RPMI8226 (cell line): Measurements from ENCODE around the gene MMD.
"Not testable (repeated sequence)": the region's sequence is repeated elsewhere in the genome, so short reads cannot be mapped to it uniquely, and the experiment has no call there.

Experiments
- DNase-seq: peaks from one replicate; pipeline ENCODE4 v3.0.0-alpha.2; 2015

MMD gene

DNA sequence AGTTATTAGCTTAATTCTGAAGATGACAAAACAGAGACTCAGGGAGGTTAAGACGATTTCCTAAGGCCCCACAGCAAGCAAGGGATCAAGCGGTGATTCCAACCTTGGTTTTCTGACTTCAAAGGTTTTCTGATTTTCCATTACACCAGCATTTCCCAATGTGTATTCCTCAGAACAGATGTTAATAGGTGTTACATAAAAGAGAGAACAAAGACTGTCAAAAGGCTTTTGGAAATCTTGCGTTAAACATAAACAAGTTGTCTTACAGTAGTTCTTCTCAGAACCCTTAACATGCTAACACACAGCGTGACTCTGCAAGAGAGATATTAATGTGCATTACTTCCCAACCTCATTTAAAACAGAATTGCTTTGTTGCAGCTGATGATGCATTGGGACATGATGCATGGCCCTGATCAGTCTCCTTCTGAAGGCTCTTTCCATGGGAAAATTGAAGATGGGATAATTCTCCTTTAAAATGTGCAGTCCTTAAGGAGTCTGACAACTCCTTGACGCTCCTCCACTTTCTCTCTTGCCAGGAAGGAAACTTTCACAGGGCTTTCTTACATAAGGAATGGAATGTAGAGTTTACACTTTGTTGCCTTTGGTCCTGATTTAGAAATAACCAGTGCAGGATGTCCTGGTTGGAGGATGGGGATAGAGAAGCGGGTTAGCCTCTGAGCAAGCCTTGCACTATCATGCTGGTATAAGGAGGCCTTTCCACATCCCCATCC, 21.5 kb upstream of the MMD start:
- no peak for DNase-seq

DNA sequence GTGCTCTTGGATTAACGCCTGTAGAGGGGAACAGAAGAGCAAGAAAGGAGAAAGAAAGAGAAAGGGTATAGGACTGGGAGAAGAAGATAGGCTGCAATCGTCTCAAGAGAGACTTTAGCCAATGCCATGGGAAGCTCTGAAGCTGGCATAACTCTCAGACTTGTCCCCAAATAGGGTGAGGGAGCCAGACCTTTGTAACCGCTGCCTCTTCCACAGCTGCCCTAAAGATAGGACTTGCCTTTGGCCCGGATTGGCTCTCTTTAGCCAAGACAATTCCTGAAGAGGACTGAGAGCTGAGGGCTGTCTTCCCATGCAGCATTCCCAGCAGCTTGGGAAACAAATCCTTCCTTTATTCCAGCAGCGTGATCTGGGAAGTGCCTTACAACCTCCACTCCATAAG, 20.8 kb upstream of the MMD start:
- DNase-seq: no peak

DNA sequence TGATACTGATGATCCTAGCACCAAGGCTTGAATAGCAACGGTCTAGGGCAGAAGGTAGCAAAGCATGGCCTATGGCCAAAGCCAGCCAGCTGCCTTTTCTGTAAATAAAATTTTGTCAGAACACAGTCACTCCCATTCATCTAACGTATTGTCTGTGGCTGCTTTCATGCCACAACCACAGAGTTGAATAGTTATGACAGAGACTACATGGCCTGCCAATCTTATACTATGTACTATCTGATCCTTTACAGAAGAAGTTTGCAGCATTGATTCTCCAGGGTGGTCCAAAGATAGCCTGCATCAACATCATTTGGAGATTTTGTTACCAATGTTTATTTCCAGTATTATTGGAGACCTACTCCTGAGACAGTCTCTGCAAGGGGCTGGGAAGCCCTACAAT, 19.9 kb upstream of the MMD start:
- no peak for DNase-seq

DNA sequence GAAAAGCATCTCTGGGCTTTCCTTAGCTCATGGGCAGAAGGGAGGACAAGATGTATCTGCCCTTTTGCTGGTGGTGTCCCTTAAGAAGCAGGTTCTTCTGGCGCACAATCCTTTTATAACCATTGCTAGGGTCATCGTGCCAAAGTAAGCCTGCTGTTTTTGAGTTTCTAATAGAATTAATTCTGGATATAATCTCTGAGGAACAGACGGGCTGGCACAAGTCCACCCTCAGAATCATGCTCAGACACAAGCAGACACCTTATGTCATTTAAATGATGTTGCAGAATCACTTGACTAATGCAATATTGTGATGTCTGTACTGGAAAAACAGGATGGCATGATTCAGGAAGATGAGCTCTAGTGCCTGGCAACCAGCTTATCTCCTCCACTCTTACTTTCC, 18.8 kb upstream of the MMD start:
- no peak for DNase-seq

DNA sequence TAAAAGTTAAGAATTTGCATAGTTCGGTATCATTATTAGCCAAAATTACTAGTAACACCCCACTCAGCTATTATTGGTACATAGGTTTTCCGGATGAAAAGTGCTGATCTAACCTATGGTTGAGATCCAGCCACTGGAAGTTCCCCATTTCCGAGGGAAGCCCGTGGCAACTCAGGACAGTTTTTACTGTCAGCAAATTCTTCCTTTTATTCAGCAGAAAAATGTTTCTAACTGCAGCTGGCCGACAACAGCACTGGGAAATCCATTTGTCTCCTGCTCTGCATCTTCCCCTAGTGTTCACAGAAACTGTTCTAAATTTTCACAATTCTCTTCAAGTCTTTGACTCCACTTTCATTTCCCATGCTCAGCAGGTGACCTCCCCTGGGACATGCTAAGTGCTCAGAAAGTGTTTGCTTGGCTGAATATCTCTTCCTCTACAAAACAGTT, 15.5 kb upstream of the MMD start:
- peak; percentile 84 for DNase-seq

DNA sequence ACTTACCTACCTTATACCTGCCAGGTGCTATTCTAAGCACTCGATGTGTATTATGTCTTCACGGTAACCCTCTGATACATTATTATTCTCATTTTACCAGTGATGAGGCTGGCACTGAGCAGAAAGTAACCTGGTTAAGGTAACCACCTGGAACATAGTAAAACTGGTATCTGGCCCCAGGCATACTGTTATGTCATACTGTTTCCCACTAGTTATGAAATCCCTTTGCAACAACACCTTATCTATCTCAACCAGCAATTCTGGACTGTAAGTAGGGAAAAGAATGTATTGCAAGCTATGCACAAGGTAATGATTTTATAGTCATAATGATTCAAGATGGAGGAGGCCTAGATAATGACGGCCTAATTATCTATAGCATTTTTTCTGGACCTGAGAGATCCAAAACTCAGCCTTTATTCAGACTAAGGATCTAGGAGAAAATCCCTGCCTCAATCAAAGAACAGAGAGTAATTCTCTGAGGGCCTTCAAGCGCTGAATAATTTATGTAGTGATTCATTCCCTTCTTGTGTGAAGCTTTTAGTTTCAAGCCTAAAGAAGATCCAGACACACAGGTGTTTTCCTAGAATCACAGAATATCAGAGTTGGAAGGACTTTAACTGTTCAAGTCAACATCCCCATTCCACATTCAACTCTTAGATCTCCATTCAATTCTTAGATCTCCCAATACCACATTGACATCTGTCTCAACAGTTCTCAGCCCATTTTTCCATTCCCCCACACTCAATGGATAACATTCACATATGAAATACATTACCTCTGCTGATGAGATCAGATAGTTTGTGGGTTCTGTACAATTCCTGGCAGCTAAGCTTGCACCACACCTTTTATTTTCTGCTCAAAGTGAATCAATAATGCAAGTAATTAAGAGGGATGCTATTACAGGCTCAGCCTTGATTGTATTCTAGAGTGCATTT, 14.9 kb upstream of the MMD start:
- DNase-seq: no peak

DNA sequence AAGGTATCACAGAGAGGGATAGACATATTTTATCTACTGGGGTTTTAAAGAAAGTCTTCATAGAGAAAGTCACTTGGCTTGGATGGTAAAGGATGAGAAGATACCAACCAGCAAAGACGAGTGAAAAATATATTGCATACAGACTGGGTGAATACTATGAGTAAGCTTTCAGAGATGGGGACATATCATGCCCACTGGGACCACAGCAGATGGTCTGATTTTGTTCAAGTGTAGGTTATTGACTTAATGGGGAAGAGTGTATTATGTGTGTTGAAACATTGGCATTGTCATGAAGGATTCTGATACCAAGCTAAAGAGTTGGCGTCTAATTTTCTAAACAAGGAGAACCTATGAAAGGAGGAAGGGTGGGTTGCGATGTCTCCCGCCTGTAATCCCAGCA, 13.8 kb upstream of the MMD start:
- no peak for DNase-seq

DNA sequence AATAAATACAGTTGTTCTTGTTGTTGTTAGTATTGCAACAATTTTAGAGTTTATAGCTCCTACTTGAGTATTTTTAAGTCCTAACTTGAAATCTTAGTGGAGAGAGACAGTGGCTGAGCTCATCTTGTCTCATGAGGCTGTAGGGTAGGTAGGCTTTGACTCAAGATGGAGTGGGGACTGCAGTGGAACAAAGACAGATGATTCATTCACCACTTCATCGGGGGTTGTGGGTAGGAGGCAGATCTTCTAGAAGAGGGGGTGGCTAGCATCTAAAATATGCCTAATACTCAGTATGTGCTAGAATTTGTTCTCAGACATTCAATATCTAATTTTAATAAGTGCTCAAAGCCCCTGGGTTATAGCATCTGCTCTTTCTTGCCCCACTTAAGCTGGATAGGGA, 13.1 kb upstream of the MMD start:
- no peak for DNase-seq

DNA sequence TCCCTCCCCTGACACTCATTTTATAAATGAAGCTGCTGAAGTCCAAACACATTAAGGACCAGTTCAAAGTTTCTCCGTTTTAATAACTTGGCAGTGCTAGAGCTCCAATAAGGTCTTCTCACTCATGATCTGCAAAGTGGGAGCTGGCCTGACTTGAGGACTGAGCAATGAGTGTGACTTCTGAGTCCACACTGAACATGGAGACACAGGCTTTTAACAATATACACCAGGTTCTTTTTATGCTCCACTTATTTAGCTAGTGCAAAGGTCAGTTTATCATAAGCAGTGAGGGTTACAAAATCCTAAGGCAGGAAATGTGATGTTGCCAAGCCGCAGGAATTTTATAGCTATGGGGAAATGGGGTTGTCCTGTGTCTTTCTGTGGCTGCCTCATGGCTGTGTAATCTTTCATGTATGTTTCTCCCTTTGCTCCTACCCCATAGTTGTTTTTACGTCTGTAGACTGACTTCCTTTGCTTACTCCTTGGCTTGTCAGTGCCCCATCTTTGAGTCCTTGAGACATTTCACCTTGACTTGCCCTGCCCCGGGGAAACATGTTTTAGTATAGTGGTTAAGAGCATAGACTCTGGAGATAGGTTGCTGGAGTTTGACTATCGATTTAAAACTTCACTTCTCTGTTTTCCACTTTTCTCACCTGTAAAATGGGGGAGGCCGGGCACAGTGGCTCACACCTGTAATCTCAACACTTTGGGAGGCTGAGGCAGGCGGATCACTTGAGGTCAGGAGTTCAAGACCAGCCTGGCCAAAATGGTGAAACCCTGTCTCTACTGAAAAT, 12.2 kb upstream of the MMD start:
- DNase-seq: no peak

DNA sequence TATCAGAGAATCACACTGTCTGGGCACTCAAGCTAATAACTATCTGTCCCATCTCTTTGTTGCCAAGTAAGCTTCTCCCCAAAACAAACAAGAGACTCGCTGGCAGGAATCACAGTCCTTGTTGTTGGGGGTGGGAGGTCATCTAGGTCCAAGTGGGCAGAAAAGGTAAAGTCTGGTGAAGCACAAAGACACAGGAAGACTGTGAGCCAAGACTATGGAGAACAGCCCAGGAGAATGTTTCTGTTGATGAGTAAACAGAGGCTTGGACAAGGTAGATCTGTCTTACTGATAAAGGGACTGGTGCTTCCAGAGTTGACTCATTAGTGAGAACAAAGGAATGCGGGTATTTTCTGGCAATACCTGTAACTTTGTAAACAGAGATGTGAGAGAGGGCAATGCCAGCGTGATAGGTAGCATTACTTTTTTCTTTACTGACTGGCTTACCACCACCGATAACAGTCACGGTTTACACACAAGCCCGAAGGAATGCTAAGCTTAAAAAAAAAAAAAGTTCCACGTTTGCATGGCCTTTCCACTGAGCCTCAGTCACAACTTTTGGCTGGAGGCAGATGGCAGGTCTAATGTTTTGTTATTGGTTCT, 11.5 kb upstream of the MMD start:
- DNase-seq: no peak

DNA sequence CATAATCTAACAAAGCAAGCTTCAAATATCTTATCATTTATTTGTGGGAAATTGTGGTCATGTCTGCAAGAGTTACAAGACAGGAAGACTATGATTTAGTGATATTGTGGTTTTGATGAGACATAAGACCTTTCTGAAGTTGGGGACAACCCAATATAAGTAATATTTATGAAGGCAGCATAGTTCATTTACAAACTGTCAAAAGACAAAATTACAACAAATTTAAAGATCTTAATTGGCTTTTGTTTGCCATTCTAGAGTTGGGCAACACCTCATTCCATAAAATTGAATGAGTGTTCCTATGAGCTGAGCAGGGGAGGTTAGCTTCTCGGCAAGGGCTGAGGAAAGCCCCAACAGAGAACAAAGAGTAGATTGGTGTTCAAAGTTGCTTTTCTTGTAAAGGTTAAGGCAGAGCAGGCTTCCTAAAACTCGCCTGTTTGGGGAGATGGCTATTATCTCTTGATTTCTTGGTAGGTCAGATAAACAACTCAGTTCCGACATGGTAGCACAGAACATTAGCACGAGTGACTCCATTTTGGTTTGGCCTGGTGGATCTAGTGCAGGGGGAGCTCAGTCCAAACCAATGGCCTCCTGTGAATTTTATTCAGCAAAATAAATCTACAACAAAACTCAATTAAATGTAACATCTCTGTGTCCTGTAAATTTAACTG, 10.9 kb upstream of the MMD start:
- no peak for DNase-seq

DNA sequence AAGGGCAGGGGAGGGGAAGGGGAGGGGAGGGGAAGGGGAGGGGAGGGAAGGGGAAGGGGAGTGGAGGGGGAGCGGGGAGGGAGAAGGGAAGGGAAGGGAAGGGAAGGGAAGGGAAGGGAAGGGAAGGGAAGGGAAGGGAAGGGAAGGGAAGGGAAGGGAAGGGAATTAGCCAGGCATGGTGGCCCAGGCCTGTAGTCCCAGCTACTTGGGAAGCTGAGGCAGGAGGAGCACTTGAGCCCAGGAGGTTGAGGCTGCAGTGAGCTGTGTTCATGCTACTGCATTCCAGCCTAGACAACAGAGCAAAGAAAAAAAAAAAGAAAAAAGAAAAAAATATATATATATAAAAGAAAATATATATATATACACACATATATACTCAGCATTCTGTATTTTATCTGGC, 10.3 kb upstream of the MMD start:
- DNase-seq: not testable (repeated sequence)

DNA sequence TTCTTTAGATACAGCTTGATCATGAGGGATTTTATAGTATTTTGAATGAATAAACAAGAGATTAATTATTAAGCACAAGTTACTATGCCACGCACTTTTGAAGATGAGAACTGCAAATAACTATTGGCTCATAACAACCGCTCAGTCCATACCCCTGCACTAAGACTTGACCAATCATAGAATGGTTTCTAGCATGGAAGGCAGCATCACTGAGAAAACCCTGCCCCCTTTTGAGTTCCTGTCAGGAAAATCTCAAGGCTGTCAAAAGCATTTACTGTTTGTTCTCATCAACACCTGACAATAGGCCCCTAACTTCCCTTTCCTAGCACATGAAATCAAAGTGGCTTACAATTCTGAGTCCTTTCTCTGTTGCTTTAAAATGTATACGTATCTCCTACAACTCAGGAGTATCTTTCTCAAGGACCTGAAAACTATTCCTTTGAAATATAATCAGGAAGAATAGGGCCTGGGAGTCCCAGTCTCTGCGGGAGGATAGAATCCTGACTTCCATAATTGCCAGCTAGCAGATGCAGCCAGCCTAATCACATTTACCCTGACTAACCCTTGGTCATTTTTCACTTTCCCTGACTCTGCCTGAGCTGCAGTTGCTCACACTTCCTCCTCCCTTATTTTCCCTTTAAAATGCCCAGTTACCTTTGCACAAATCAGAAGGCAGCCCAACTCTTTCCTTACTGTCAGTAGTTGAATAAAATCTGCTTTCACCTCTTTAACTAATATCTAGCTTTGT, 9.1 kb upstream of the MMD start:
- DNase-seq: no peak

DNA sequence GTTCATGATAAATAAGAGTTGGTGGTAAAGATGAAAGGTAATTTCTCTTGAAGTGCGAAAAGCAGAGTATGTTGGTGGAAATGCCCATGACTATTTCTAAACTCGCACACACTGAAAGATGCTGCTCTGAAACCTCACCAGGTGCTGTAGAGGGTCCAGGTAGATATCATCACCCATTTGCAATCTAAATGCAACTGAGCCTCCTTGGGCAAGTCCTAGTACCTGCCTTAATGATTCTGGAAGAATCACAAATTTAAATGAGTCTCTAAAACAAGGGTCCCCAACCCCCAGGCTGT, 5.9 kb upstream of the MMD start:
- DNase-seq: no peak

DNA sequence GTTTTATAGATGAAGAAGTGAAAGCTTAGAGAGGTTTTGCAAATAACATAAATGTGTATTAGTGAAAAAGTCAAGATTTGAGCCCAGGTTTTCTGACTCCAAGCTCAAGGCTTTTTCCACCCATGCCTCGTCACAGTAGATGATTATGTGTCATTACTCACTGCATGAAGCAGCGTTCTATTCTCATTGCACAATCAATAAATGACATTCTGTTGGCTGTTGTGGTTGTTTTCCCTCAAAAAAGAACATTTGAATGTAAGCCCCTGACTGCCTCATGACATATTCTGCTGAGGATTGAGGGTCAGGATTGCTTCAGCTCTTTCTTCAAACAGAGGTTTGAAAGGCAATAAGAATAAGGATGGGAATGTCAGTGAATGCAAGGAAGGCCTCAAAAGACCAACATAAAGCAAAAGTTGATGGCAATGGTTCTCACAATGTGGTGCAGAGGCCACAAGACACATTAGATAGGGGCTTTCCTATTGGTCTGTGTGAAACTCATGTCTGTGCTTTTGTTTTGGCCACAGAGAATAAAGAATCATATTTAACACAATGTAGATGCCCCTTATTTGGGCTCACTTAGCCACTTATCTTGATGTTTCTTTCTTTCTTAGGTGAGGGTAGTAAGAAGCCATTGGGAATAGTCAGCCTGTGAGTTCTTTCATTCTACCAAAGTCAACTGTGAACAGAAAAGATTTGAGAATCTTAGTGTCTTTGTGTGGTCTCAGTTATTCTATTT, 5.4 kb upstream of the MMD start:
- DNase-seq: no peak

DNA sequence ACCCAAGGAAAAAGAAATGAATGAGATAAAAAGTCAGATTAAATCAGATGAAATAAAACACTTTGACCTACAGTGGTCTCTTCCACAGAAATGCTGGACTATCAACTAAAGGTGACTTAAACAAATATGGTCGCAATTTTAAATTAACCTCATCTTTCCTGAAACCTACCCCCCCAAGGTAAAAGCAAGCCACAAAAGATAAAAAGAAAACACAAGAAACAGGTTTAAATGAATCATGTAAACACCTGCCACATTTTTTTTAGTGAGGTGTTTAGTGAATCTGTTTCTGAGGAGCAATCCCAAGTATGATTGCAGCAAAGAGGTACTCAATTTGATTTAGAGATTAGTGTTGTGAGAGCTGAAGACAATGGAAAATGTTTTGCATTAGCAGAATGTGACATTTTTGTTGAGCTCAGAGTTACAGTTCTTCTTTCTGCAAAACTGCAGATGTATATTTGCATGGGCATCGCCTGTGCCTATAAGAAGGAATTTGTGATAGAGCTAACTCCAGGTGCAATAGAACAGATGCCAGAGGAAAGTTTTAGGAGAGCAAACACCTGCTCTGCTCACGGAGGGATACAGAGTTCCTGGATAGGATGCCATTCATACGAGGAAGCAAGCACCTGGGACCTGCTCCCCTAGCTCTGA, 3.4 kb upstream of the MMD start:
- peak; percentile 36 for DNase-seq

DNA sequence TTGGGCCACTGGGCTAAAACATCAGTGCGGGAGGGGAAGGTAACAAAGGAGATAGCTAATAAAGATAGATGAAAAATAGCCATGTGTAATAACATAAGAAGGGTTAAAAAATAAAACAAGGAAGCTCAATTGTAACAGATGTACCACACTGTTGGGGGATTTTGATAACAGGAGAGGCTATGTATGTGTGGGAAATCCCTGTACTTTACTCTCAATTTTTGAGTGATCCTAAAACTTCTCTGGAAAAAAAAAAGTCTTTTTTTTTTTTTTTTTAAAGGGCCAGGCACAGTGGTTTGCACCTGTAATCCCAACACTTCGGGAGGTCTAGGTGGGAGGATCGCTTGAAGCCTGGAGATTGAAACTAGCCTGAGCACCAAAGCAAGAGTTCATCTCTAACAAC, 1.9 kb upstream of the MMD start:
- DNase-seq: no peak

DNA sequence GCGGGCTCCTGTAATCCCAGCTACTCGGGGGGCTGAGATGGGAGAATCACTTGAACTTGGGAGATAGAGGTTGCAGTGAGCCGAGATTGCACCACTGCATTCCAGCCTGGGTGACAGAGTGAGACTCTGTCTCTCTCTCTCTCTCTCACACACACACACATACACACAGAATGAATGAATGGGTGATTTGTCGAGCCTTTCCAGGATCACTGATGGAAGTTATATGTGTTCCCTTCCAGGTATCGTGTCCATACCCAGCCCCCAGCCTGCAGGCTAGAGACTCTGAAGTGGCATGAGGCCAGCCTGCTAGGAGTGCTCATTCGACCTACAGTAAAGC, 1.2 kb upstream of the MMD start:
- DNase-seq: not testable (repeated sequence)

DNA sequence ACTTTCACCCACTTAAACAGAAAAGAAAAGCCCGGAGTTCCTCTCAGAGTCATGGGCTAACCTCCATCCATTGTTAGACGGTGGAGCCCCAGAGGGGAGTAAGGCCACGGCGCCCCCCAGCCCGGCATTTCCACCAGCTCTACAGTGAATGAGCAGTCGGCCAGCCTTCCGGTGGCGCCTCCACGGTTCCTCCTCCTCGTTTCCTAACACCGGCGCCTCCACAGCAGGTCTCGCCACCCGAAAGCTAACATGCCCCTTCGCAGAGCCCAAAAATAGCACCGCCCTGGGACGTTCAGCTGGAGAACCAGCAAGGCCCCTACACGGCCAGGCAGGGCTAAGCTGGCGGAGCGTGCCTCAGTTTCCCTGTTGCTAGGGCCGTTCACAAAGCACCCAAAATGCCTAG, 858 bp downstream of the MMD start:
- peak; percentile 60 for DNase-seq

DNA sequence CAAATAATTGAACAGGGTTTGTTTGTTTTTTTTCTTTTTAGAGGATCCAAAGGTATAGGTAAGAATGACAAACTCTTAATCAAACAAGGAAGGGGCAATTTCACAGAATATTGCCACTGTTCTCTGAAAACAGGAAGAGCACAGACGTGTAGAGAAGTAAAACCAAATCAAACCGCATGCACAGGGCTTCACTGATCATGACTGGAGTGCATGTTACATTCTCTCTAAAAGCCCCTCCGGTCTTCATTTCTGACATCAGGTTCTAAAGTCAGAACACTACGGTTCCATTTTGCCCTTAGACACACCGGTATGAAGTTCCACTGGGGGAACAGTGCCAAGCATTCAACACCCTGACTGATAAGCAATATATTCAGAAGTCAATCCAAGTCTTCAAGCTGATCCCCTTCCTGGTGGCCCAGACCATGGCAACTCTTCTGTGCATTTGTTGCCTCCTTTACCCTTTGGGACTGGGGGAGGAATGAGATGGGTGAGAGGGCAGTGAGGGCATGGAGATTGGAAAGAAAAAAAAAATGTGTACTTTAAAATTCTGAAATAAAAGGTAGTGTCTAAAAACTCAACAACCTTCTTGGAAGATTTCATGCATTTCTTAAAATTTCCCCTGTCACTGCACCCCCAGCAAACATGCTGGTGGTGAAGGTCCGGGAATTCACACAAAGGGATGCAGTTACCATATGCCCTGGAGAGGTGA, 1.4 kb downstream of the MMD start:
- DNase-seq: peak; percentile 31
